Activated CD8-positive, alpha-beta memory T cell treated with anti-CD3 and anti-CD28 coated beads, Interleukin-2, amount 10 ng/mL, durations not matched to agents 7 days and 5 days (primary cell): Measurements from ENCODE around the gene WSB1. TPM values are rescaled to one million over a fixed set of nuclear protein-coding genes. Genes with fewer than 3 reads are reported as not detected.
"Not testable (repeated sequence)": the region's sequence is repeated elsewhere in the genome, so short reads cannot be mapped to it uniquely, and the experiment has no call there.

ENCODE experiments used
- ATAC-seq: fragments of 150-1000 bp; cut with Tn5 transposase; one replicate; pipeline ENCODE4 v1.10.0; 2021; ENCODE audit warnings: moderate library complexity
- CTCF ChIA-PET: fragments of 350-600 bp; sonication (Branson Sonifier 250); formaldehyde crosslinking; loops from one replicate; lab custom pipeline; 2021; ENCODE audit warnings: antibody characterized with exemption; lab: Charles Lee
- DNase-seq: peaks from one replicate; pipeline ENCODE4 v3.0.0-alpha.2; 2020
- H3K27ac Mint-ChIP-seq: one replicate; pipeline ENCODE4 v1.8.0; 2021; ENCODE audit warnings: mild to moderate bottlenecking, mixed read lengths
- H3K27me3 Mint-ChIP-seq: one replicate; pipeline ENCODE4 v1.8.0; 2021; ENCODE audit warnings: mixed read lengths
- H3K36me3 Mint-ChIP-seq: one replicate; pipeline ENCODE4 v1.8.0; 2021; ENCODE audit warnings: mild to moderate bottlenecking, mixed read lengths
- H3K4me1 Mint-ChIP-seq: one replicate; pipeline ENCODE4 v1.8.0; 2021; ENCODE audit warnings: mixed read lengths
- H3K4me3 Mint-ChIP-seq: one replicate; pipeline ENCODE4 v1.8.0; 2021; ENCODE audit warnings: mild to moderate bottlenecking, moderate library complexity, mixed read lengths
- H3K9me3 Mint-ChIP-seq: one replicate; pipeline ENCODE4 v1.8.0; 2022; ENCODE audit warnings: low read depth, mixed read lengths
- total RNA-seq, 2 experiments: library from RNA; stranded (reverse); gene quantifications; one replicate each; pipeline ENCODE4 v1.2.3, GENCODE V29; 2021

The WSB1 gene
- total RNA-seq, 2 experiments from 2014 or later, result 109 to 177 TPM

- Mint-ChIP-seq H3K4me3 (no peak overlapping the region), H3K4me1 (no peaks in the 10 kb centered on the region), H3K36me3 (peaks cover 6% of the 10 kb centered on the region), H3K9me3 (no peaks in the 10 kb centered on the region), H3K27ac (no peak overlapping the region), H3K27me3 (no peaks in the 10 kb centered on the region)
- no peak for DNase-seq
- CTCF ChIA-PET, result interaction anchor here (1.6 kb wide), 1 partner anchor 9 kb away, joined by 7 read pairs; no protein-coding TSS in a partner anchor
- ATAC-seq, result no peak
These were observed 29.8 kb downstream of the WSB1 start for GRCh38 chr17:27323538-27324215.

DNA sequence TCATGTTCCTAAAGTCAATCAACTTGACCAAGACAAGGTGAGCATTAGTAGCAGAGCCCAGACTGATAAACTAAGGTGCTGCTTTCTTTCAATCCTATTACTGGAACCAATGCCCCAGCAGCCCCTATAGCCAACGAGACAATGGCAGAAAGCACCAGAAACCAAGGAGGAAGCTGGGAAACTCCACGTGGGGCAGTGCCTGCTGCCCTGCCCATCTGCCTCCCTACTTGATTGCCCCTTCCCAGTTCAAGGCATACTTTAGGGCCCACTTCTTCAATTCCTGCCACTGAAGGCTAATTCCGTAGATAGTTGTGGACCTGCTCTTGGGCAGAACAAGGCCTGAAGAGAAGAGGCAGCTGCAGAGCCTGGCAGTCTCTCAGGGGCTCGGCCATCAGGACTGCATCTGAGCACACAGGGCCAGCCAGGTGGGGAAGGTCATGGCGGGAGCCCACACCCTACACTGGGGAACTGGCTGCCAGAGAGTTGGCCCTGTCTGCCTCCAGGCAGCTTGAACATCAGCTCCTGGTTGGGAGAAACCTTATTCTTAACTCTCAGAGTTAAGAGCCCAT is 30.9 kb downstream of the WSB1 start:
- Mint-ChIP-seq H3K36me3 (peaks cover 1% of the 10 kb centered on the region), H3K9me3 (no peaks in the 10 kb centered on the region), H3K27me3 (no peaks in the 10 kb centered on the region), H3K4me3 (no peak overlapping the region), H3K4me1 (no peaks in the 10 kb centered on the region), H3K27ac (no peak overlapping the region)
- CTCF ChIA-PET, result no interaction called here
- ATAC-seq (no peak), DNase-seq (no peak)

DNA sequence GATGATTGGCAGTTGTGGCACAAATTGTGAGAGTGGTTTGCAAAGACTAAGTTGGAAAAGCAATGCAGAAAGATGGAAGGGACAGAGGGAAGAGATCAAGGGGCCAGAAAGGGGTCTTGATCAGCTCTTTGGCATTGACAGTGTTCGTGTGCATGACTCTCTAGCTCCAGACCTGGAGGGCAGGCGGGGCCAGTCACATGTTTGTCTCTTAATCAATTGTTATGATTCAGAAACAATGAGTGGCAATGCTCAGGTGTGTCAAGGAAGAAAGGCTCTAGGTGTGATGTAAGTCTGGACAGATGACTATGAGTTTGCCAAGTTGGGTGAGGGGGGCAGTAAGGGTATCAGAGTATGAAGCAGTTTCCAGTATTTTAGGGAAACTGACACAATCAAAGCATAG is 32.1 kb downstream of the WSB1 start:
- ATAC-seq, result no peak
- Mint-ChIP-seq H3K27me3 (no peaks in the 10 kb centered on the region), H3K9me3 (no peaks in the 10 kb centered on the region), H3K4me1 (peaks cover 1% of the 10 kb centered on the region), H3K36me3 (no peaks in the 10 kb centered on the region), H3K4me3 (no peak overlapping the region), H3K27ac (no peak overlapping the region)
- CTCF ChIA-PET, result no interaction called here
- DNase-seq, result no peak

- Mint-ChIP-seq H3K27me3 (no peaks in the 10 kb centered on the region), H3K27ac (no peak overlapping the region), H3K9me3 (no peaks in the 10 kb centered on the region), H3K4me3 (no peak overlapping the region), H3K4me1 (peaks cover 4% of the 10 kb centered on the region), H3K36me3 (no peaks in the 10 kb centered on the region)
- ATAC-seq (no peak), DNase-seq (no peak)
- CTCF ChIA-PET, result interaction anchor here (1.5 to 4.0 kb wide), 2 partner anchors 9 to 90 kb away, joined by 3 to 12 read pairs; no protein-coding TSS in a partner anchor
These were observed 32.7 kb downstream of the WSB1 start for GRCh38 chr17:27326585-27326984.

- CTCF ChIA-PET, result interaction anchor here (0.6 to 4.0 kb wide), 4 partner anchors 8 to 563 kb away, joined by 3 to 12 read pairs (median 3); no protein-coding TSS in a partner anchor
- Mint-ChIP-seq H3K27ac (no peak overlapping the region), H3K9me3 (no peaks in the 10 kb centered on the region), H3K27me3 (no peaks in the 10 kb centered on the region), H3K36me3 (no peaks in the 10 kb centered on the region), H3K4me1 (peaks cover 12% of the 10 kb centered on the region), H3K4me3 (no peak overlapping the region)
- no peak for ATAC-seq
- DNase-seq, result no peak
These were observed 33.5 kb downstream of the WSB1 start for GRCh38 chr17:27327397-27327796.

GRCh38 chr17:27327871-27328270 is 34.0 kb downstream of the WSB1 start:
- H3K27ac Mint-ChIP-seq, result no peak overlapping the region
- no peaks in the 10 kb centered on the region for H3K27me3 Mint-ChIP-seq
- no peak overlapping the region for H3K4me3 Mint-ChIP-seq
- CTCF ChIA-PET, result interaction anchor here (0.6 to 4.0 kb wide), 4 partner anchors 8 to 562 kb away, joined by 3 to 12 read pairs (median 3); no protein-coding TSS in a partner anchor
- H3K9me3 Mint-ChIP-seq, result no peaks in the 10 kb centered on the region
- peaks cover 15% of the 10 kb centered on the region for H3K4me1 Mint-ChIP-seq
- no peaks in the 10 kb centered on the region for H3K36me3 Mint-ChIP-seq
- DNase-seq (no peak), ATAC-seq (no peak)

DNA sequence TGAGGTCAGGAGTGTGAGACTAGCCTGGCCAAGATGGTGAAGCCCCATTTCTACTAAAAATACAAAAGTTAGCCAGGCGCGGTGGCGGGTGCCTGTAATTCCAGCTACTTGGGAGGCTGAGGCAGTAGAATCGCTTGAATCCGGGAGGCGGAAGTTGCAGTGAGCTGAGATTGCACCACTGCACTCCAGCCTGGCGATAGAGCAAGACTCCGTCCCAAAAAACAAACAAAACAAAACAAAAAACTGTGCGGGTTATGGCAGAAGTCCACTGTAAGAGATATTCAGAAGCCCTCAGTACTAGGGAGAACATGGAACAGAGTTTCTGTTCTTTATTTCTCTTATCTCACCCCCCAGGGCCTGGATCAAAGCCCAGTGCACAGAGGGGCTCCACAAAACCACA is 34.8 kb downstream of the WSB1 start:
- not testable (repeated sequence) for H3K9me3 Mint-ChIP-seq, ATAC-seq, H3K27ac Mint-ChIP-seq, H3K27me3 Mint-ChIP-seq, H3K36me3 Mint-ChIP-seq, DNase-seq, H3K4me3 Mint-ChIP-seq
- peaks cover 21% of the 10 kb centered on the region for H3K4me1 Mint-ChIP-seq
- CTCF ChIA-PET, result interaction anchor here (4.0 kb wide), 1 partner anchor 92 kb away, joined by 12 read pairs; no protein-coding TSS in a partner anchor

- H3K36me3 Mint-ChIP-seq, result no peaks in the 10 kb centered on the region
- DNase-seq (no peak), ATAC-seq (no peak)
- H3K27me3 Mint-ChIP-seq, result no peaks in the 10 kb centered on the region
- CTCF ChIA-PET, result interaction anchor here (1.0 to 4.0 kb wide), 2 partner anchors 7 to 93 kb away, joined by 3 to 12 read pairs; no protein-coding TSS in a partner anchor
- no peak overlapping the region for H3K27ac Mint-ChIP-seq
- H3K4me3 Mint-ChIP-seq, result no peak overlapping the region
- H3K4me1 Mint-ChIP-seq, result peaks cover 27% of the 10 kb centered on the region
- H3K9me3 Mint-ChIP-seq, result no peaks in the 10 kb centered on the region
These were observed 35.4 kb downstream of the WSB1 start for GRCh38 chr17:27329146-27329805.

GRCh38 chr17:27332047-27332393 is 38.1 kb downstream of the WSB1 start:
- DNase-seq (no peak), ATAC-seq (no peak)
- Mint-ChIP-seq H3K4me3 (peak overlapping the region; percentile 76), H3K9me3 (no peaks in the 10 kb centered on the region), H3K27me3 (no peaks in the 10 kb centered on the region), H3K36me3 (no peaks in the 10 kb centered on the region), H3K27ac (peak overlapping the region; percentile 79), H3K4me1 (peaks cover 28% of the 10 kb centered on the region)
- CTCF ChIA-PET, result interaction anchor here (1.4 to 5.8 kb wide), 4 partner anchors 8 to 269 kb away, joined by 4 to 139 read pairs (median 24); no protein-coding TSS in a partner anchor

DNA sequence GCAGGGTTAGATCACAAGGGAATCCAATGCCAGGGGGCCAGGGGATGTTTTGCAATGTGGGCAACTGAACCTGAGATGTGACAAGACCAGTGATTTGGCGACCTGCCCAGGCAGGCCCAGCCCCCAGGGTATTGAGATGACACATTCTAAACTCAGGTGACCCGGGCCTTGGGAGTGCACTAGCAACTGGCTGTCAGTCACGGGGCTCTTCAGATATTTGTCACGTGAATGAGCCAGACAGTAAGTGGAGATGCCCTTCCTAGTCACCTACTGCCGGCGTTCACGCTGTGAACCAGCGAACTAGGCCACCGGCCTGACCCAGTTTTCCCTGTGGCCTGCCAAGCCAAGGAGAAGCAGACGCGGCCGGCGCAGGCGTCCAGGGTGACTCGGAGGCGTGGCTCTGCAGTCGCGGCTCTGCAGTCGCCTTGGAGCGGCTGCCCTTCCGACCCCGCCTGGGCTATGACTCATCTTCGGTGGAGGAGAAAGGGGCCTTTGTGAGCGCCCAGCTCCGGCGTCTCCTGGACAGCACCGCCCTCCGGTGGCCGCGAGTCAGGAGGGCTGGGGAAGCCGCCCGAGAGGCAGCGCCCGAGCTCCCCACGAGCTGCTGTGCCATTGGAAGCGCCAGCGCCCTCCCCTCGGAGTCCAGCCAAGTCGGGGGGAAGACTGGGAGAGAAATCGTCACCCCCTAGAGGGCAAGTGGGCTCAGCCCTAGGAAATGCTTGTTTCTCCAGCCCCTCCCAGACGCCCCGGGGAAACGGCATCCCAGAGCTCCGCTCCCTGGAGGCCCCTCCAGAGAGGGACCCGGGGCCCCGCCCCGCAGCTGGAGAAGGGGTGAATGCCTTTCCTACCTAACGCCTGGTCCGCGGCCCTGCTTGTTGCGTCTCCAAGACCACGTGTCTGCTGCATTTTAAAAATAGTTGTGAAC is 38.8 kb downstream of the WSB1 start:
- H3K27ac Mint-ChIP-seq, result peak overlapping the region; percentile 79
- no peaks in the 10 kb centered on the region for H3K27me3 Mint-ChIP-seq
- peak; percentile 96 for ATAC-seq
- H3K4me3 Mint-ChIP-seq, result peak overlapping the region; percentile 76
- H3K9me3 Mint-ChIP-seq, result no peaks in the 10 kb centered on the region
- peaks cover 28% of the 10 kb centered on the region for H3K4me1 Mint-ChIP-seq
- CTCF ChIA-PET, result interaction anchor here (0.6 to 5.8 kb wide), 36 partner anchors 9 to 473 kb away, joined by 3 to 139 read pairs (median 4); partner anchors contain the start of gene WSB1
- no peaks in the 10 kb centered on the region for H3K36me3 Mint-ChIP-seq
- DNase-seq, result peak; percentile 95

GRCh38 chr17:27333410-27333980 is 39.6 kb downstream of the WSB1 start:
- Mint-ChIP-seq H3K27ac (peak overlapping the region; percentile 79), H3K36me3 (no peaks in the 10 kb centered on the region), H3K4me3 (peak overlapping the region; percentile 76), H3K4me1 (peaks cover 28% of the 10 kb centered on the region), H3K27me3 (no peaks in the 10 kb centered on the region), H3K9me3 (no peaks in the 10 kb centered on the region)
- CTCF ChIA-PET, result interaction anchor here (0.6 to 5.8 kb wide), 36 partner anchors 10 to 472 kb away, joined by 3 to 139 read pairs (median 4); partner anchors contain the start of gene WSB1
- no peak for ATAC-seq
- DNase-seq, result no peak

DNA sequence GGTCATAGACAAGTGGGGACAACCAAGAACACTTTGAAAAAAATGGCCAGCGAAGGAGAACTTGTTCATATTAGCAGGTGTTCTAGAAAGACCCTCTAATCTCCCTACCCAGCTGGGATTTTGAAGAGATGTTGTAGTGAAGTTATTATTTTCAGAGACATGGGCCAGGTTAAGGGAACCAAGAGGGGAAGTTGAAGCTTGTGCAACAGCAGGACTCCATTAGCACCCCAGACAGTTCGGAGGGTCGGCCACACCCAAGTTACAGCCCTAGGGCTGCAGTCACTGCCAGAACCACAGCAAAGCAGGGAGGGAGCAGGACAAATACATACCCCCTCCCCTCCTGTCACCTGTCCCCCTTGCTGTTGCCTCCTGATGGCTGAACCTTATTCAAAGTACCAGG is 42.3 kb downstream of the WSB1 start:
- CTCF ChIA-PET, result interaction anchor here (0.9 to 5.8 kb wide), 3 partner anchors 9 to 265 kb away, joined by 3 to 139 read pairs (median 41); no protein-coding TSS in a partner anchor
- Mint-ChIP-seq H3K36me3 (no peaks in the 10 kb centered on the region), H3K27ac (no peak overlapping the region), H3K9me3 (no peaks in the 10 kb centered on the region), H3K27me3 (no peaks in the 10 kb centered on the region), H3K4me1 (peaks cover 43% of the 10 kb centered on the region), H3K4me3 (no peak overlapping the region)
- no peak for ATAC-seq
- DNase-seq, result no peak
